Nephron progenitor cell (in vitro differentiated cells): ENCODE results near the gene FGG.

Experiments
- DNase-seq: peaks from one replicate; pipeline ENCODE4 v3.0.0; 2021
- H3K27ac Mint-ChIP-seq: 2 replicates; pipeline ENCODE4 v1.8.0; 2021; ENCODE audit warnings: mild to moderate bottlenecking, moderate library complexity, mixed read lengths
- H3K27me3 Mint-ChIP-seq: 2 replicates; pipeline ENCODE4 v1.8.0; 2021; ENCODE audit warnings: mild to moderate bottlenecking, low read depth, mixed read lengths; ENCODE audit not compliant: poor library complexity
- H3K36me3 Mint-ChIP-seq: 2 replicates; pipeline ENCODE4 v1.8.0; 2021; ENCODE audit warnings: low read depth, mixed read lengths
- H3K4me1 Mint-ChIP-seq: 2 replicates; pipeline ENCODE4 v1.8.0; 2021; ENCODE audit warnings: mixed read lengths
- H3K4me3 Mint-ChIP-seq: 2 replicates; pipeline ENCODE4 v1.8.0; 2021; ENCODE audit warnings: mild to moderate bottlenecking, moderate library complexity, mixed read lengths
- H3K9me3 Mint-ChIP-seq: 2 replicates; pipeline ENCODE4 v1.8.0; 2021; ENCODE audit warnings: mild to moderate bottlenecking, moderate library complexity, mixed read lengths
- TF ChIP-seq, protein P1 (sequence below): fragments of 200-600 bp; sonication (generic); IDR thresholded peaks from 2 replicates; pipeline ENCODE4 v1.5.0; 2021; ENCODE audit warnings: antibody characterized with exemption

FGG gene

GRCh38 chr4:154616731-154617130 lies 4.3 kb upstream of the FGG start:
- Mint-ChIP-seq H3K4me3 (no peak overlapping the region), H3K4me1 (no peaks in the 10 kb centered on the region), H3K27ac (no peak overlapping the region), H3K36me3 (no peaks in the 10 kb centered on the region), H3K9me3 (no peaks in the 10 kb centered on the region), H3K27me3 (peaks cover 3% of the 10 kb centered on the region)
- TF ChIP-seq, protein P1, sequence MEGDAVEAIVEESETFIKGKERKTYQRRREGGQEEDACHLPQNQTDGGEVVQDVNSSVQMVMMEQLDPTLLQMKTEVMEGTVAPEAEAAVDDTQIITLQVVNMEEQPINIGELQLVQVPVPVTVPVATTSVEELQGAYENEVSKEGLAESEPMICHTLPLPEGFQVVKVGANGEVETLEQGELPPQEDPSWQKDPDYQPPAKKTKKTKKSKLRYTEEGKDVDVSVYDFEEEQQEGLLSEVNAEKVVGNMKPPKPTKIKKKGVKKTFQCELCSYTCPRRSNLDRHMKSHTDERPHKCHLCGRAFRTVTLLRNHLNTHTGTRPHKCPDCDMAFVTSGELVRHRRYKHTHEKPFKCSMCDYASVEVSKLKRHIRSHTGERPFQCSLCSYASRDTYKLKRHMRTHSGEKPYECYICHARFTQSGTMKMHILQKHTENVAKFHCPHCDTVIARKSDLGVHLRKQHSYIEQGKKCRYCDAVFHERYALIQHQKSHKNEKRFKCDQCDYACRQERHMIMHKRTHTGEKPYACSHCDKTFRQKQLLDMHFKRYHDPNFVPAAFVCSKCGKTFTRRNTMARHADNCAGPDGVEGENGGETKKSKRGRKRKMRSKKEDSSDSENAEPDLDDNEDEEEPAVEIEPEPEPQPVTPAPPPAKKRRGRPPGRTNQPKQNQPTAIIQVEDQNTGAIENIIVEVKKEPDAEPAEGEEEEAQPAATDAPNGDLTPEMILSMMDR, result no peak
- DNase-seq, result no peak

- TF ChIP-seq, protein P1, result no peak
- no peak overlapping the region for H3K27ac Mint-ChIP-seq
These were observed 3.8 kb upstream of the FGG start for GRCh38 chr4:154616287-154616686.

DNA sequence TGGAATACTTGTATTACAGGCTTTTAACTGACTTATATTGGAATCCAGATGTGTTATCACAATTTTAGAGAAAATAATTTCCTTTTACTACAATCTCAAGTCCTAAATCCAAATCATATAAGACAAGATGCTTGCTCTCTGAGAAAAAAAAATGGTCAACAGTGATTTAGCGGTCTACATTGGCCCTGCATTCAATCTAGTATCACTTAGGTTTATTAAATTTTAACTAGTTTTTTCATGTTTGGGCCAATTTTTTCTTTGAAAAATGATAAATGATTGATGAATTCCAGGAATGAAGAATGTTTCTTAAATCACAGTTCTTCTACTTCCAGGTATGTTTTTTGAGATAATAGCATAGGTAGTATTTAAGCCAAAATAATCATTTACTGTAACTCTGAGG lies 2.8 kb upstream of the FGG start:
- Mint-ChIP-seq H3K27me3 (no peaks in the 10 kb centered on the region), H3K27ac (no peak overlapping the region), H3K9me3 (no peaks in the 10 kb centered on the region), H3K36me3 (no peaks in the 10 kb centered on the region), H3K4me1 (no peaks in the 10 kb centered on the region), H3K4me3 (no peak overlapping the region)
- TF ChIP-seq, protein P1, result no peak
- no peak for DNase-seq

More at GRCh38 chr4:154616287-154616686, 3.8 kb upstream of the FGG start:
- DNase-seq, result no peak
- H3K4me3 Mint-ChIP-seq, result no peak overlapping the region
- H3K9me3 Mint-ChIP-seq, result no peaks in the 10 kb centered on the region
- peaks cover 3% of the 10 kb centered on the region for H3K27me3 Mint-ChIP-seq
- no peaks in the 10 kb centered on the region for H3K4me1 Mint-ChIP-seq
- H3K36me3 Mint-ChIP-seq, result no peaks in the 10 kb centered on the region

DNA sequence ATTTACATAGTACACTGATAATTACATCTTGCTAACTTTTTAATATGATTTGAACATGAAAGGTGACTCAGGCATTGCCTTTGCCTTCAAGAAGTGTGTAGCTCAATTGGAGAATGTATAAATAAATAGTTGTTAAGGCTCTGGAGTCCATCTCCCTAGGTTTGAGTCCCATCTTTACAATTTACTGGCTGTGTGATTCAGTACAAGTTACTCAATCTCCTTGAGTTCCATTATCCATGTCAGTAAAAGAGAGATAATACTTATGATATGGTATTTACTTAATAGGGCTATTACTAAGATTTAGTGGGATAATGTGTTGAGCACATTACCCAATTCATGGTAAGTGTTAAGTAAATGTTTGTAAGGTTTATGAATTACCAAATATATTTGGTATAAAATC lies 1.9 kb upstream of the FGG start:
- Mint-ChIP-seq H3K27ac (no peak overlapping the region), H3K4me1 (no peaks in the 10 kb centered on the region), H3K9me3 (no peaks in the 10 kb centered on the region), H3K36me3 (no peaks in the 10 kb centered on the region), H3K4me3 (no peak overlapping the region), H3K27me3 (no peaks in the 10 kb centered on the region)
- TF ChIP-seq, protein P1, result no peak
- DNase-seq, result no peak

DNA sequence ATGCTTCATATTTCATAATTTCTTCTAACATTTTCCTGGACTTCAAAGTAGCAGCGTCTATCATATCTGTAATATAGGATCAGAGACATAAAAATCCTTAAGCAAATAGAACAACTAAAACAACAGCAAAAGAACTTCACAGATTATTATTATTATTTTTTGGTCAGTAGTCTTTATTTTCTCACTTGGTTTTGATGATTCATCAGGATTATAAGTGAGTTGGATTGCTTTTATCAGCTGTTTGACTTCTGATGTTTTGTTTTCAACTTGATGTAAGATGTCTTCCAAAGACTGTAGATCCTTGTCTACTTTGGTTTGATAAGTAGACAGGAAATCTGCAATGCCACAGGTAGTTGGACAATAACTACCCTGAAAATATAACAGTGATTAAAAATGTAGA lies 623 bp downstream of the FGG start:
- DNase-seq, result no peak
- Mint-ChIP-seq H3K4me3 (no peak overlapping the region), H3K4me1 (no peaks in the 10 kb centered on the region), H3K9me3 (no peaks in the 10 kb centered on the region), H3K27ac (no peak overlapping the region), H3K36me3 (no peaks in the 10 kb centered on the region), H3K27me3 (no peaks in the 10 kb centered on the region)
- TF ChIP-seq, protein P1, result no peak

- TF ChIP-seq, protein P1, result no peak
- H3K36me3 Mint-ChIP-seq, result no peaks in the 10 kb centered on the region
- no peak for DNase-seq
- no peaks in the 10 kb centered on the region for H3K9me3 Mint-ChIP-seq
- peaks cover 4% of the 10 kb centered on the region for H3K27me3 Mint-ChIP-seq
- no peaks in the 10 kb centered on the region for H3K4me1 Mint-ChIP-seq
- no peak overlapping the region for H3K27ac Mint-ChIP-seq
- H3K4me3 Mint-ChIP-seq, result no peak overlapping the region
These were observed 1.9 kb downstream of the FGG start for GRCh38 chr4:154610582-154610981.
